A549 (cell line): ENCODE measurements around the gene PLA2G4A. TPM values are rescaled to one million over a fixed set of nuclear protein-coding genes. Genes with fewer than 3 reads are reported as not detected.

ENCODE experiments used
- ATAC-seq, 2 experiments: fragments of 200-7000 bp in 1 of 2; fragments of >200 bp in 1 of 2; cut with Nextera tagmentation in 1 of 2; cut with Tn5 transposase in 1 of 2; 3 replicates each; pipeline versions ENCODE4 v1.8.0 to v1.9.1; 2018 to 2020; ENCODE audit warnings: mild to moderate bottlenecking in 1 of 2, moderate library complexity in 1 of 2
- CTCF ChIA-PET: fragments of 300-600 bp; sonication (Branson Sonifier 250); formaldehyde crosslinking; extraction: SDS; loops from one replicate; lab custom pipeline; 2021; ENCODE audit warnings: antibody characterized with exemption, inconsistent platforms; lab: Yijun Ruan, JAX
- POLR2A ChIA-PET: fragments of 350-600 bp; formaldehyde crosslinking; extraction: SDS; loops from one replicate; lab custom pipeline; 2021; ENCODE audit warnings: antibody characterized with exemption, inconsistent platforms; lab: Yijun Ruan, JAX
- DNase-seq, 2 experiments: peaks; one replicate each; pipeline versions ENCODE4 v3.0.0 to v3.0.0-alpha.2; 2011 to 2016; ENCODE audit warnings: low read depth in 1 of 2, low spot score in 1 of 2
- FAIRE-seq: peaks from 2 replicates; lab custom pipeline; 2011; peaks lifted over from hg19 to GRCh38; lab: Jason Lieb, UNC
- H3K27ac ChIP-seq, 2 experiments: fragments of >200 bp; sonication (Bioruptor Twin); formaldehyde crosslinking; 3 replicates each; pipeline ENCODE4 v1.5.1; 2016 to 2017
- H3K4me1 ChIP-seq: fragments of >200 bp; sonication (Bioruptor Twin); formaldehyde crosslinking; 3 replicates; pipeline ENCODE4 v1.6.1; 2016
- H3K4me2 ChIP-seq: fragments of >200 bp; sonication (Bioruptor Twin); formaldehyde crosslinking; 3 replicates; pipeline ENCODE4 v1.6.1; 2016
- H3K4me3 ChIP-seq: fragments of >200 bp; sonication (Bioruptor Twin); formaldehyde crosslinking; 3 replicates; pipeline ENCODE4 v1.5.1; 2016
- H3K9me3 ChIP-seq: fragments of >200 bp; sonication (Bioruptor Twin); formaldehyde crosslinking; 3 replicates; pipeline ENCODE4 v1.6.1; 2016
- CEBPB ChIP-seq, 2 experiments: fragments of >200 bp in 1 of 2; sonication (Bioruptor Twin) in 1 of 2; formaldehyde crosslinking in 1 of 2; IDR thresholded peaks; 2 replicates each; pipeline ENCODE4 v1.6.1; 2012 to 2016
- CHD2 ChIP-seq: fragments of 150-350 bp; IDR thresholded peaks from 2 replicates; pipeline ENCODE4 v1.6.1; 2014; ENCODE audit warnings: low read length; ENCODE audit not compliant: partially characterized antibody
- EHF ChIP-seq: fragments of 250-450 bp; sonication (Bioruptor Pico); IDR thresholded peaks from 2 replicates; pipeline ENCODE4 v1.5.0; 2020; ENCODE audit warnings: mild to moderate bottlenecking
- EHMT2 ChIP-seq: fragments of 200-600 bp; sonication (generic); IDR thresholded peaks from 2 replicates; pipeline ENCODE4 v1.6.1; 2016; ENCODE audit warnings: antibody characterized with exemption, low read depth, mild to moderate bottlenecking, moderate library complexity
- FOSB ChIP-seq: fragments of 250-450 bp; sonication (Bioruptor Pico); IDR thresholded peaks from 2 replicates; pipeline ENCODE4 v1.5.0; 2020; ENCODE audit warnings: mild to moderate bottlenecking, moderate library complexity
- FOSL2 ChIP-seq, 2 experiments: fragments of 450-650 bp in 1 of 2; fragments of >200 bp in 1 of 2; sonication (Bioruptor Twin) in 1 of 2; formaldehyde crosslinking; IDR thresholded peaks; 2 replicates each; pipeline versions ENCODE4 v1.5.0 to v1.6.1; 2016 to 2020; ENCODE audit warnings: mild to moderate bottlenecking in 1 of 2, moderate library complexity in 1 of 2
- HEYL ChIP-seq: fragments of 250-450 bp; sonication (Bioruptor Pico); IDR thresholded peaks from 2 replicates; pipeline ENCODE4 v1.8.0; 2021; ENCODE audit warnings: mild to moderate bottlenecking, moderate library complexity
- HOXA7 ChIP-seq: fragments of 250-450 bp; sonication (Bioruptor Pico); IDR thresholded peaks from 2 replicates; pipeline ENCODE4 v1.5.0; 2020; ENCODE audit warnings: mild to moderate bottlenecking, moderate library complexity
- JUNB ChIP-seq: fragments of >200 bp; sonication (Bioruptor Twin); formaldehyde crosslinking; IDR thresholded peaks from 2 replicates; pipeline ENCODE4 v1.6.1; 2016
- MAFK ChIP-seq: fragments of 450-650 bp; IDR thresholded peaks from 2 replicates; pipeline ENCODE4 v1.6.1; 2014; ENCODE audit not compliant: partially characterized antibody
- NFE2L2 ChIP-seq: fragments of 150-350 bp; conservative IDR thresholded peaks from 2 replicates; pipeline ENCODE4 v1.6.1; 2014; ENCODE audit warnings: low read length
- NR3C1 ChIP-seq: fragments of >200 bp; sonication (Bioruptor Twin); formaldehyde crosslinking; IDR thresholded peaks from 3 replicates; pipeline ENCODE4 v1.6.1; 2017
- POLR2A ChIP-seq: IDR thresholded peaks from 2 replicates; pipeline ENCODE4 v1.6.1; 2012; ENCODE audit warnings: mild to moderate bottlenecking, low read length
- RAD21 ChIP-seq, 2 experiments: fragments of >200 bp in 1 of 2; sonication (Bioruptor Twin) in 1 of 2; formaldehyde crosslinking in 1 of 2; IDR thresholded peaks in 1 of 2; conservative IDR thresholded peaks in 1 of 2; 2 replicates in 1 of 2; 3 replicates in 1 of 2; pipeline ENCODE4 v1.6.1; 2012 to 2018; ENCODE audit warnings: inconsistent platforms in 1 of 2
- RARB ChIP-seq: fragments of 250-450 bp; sonication (Bioruptor Pico); IDR thresholded peaks from 2 replicates; pipeline ENCODE4 v1.8.0; 2021; ENCODE audit warnings: mild to moderate bottlenecking, moderate library complexity
- RCOR1 ChIP-seq: fragments of 150-350 bp; IDR thresholded peaks from 2 replicates; pipeline ENCODE4 v1.6.1; 2014; ENCODE audit warnings: antibody characterized with exemption, low read length, low read depth
- RFX5 ChIP-seq: fragments of 450-650 bp; IDR thresholded peaks from 2 replicates; pipeline ENCODE4 v1.7.1; 2014; ENCODE audit warnings: antibody characterized with exemption, mild to moderate bottlenecking, moderate library complexity
- SMC3 ChIP-seq: fragments of >200 bp; sonication (Bioruptor Twin); formaldehyde crosslinking; IDR thresholded peaks from 3 replicates; pipeline ENCODE4 v1.6.1; 2018; ENCODE audit warnings: inconsistent platforms
- TFCP2L1 ChIP-seq: fragments of 250-450 bp; sonication (Bioruptor Pico); IDR thresholded peaks from 2 replicates; pipeline ENCODE4 v1.5.0; 2021; ENCODE audit warnings: mild to moderate bottlenecking
- TP53 ChIP-seq: fragments of 250-450 bp; sonication (Bioruptor Pico); IDR thresholded peaks from 2 replicates; pipeline ENCODE4 v1.5.0; 2021; ENCODE audit warnings: mild to moderate bottlenecking, moderate library complexity
- ZC3H11A ChIP-seq: fragments of 450-650 bp; IDR thresholded peaks from 2 replicates; pipeline ENCODE4 v1.6.1; 2014; ENCODE audit warnings: antibody characterized with exemption, mild to moderate bottlenecking
- ZFP36 ChIP-seq: fragments of 450-650 bp; IDR thresholded peaks from 2 replicates; pipeline ENCODE4 v1.6.1; 2014; ENCODE audit warnings: borderline replicate concordance; ENCODE audit not compliant: partially characterized antibody
- WGBS: methylation state at CpG from one replicate; pipeline ENCODE4 v1.1.6; 2017; ENCODE audit errors: missing lambda C conversion rate; 5-methylcytosine and 5-hydroxymethylcytosine counted together
- polyA plus RNA-seq, 4 experiments: library from polyadenylated mRNA; depleted of rRNA in 3 of 4; stranded (reverse); fragments of >200 nt; fragmentation: RNase III in 1 of 4; extraction: RNeasy Plus Mini Kit Qiagen cat#74134 plus additional on column Dnase treatment in 1 of 4; gene quantifications; 2 replicates in 3 of 4; 3 replicates in 1 of 4; pipeline ENCODE4 v1.2.3, GENCODE V29; 2011 to 2017
- TF ChIP-seq, protein P1 (sequence below): IDR thresholded peaks from 2 replicates; pipeline ENCODE4 v1.6.1; 2012
- TF ChIP-seq, protein P2 (sequence below): fragments of >200 bp; sonication (Bioruptor Twin); formaldehyde crosslinking; IDR thresholded peaks from 3 replicates; pipeline ENCODE4 v1.6.1; 2016

The PLA2G4A gene
- polyA plus RNA-seq, 2 of the 4 experiments (the other 2 are of a cell fraction): 26.3 to 80.4 TPM

DNA sequence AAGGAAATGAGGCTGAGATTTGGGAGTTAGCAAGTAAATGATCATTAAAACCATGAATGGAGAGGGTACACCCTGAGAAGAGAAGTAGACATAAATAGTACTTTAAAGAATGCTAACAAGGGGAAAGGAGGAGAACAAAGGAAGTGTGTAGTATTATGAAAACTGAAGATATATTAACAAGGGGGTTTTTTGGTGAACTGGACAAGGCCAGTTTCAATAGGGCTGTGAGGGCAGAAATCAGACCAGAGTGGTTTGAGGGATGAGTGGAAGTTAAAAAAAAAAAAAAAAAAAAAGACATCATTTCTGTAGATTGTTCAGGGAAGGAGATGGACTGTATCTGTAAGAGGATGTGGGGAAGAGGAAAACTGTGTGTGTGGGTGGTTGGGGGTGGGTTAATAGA lies 137.1 kb downstream of the PLA2G4A start:
- H3K9me3 ChIP-seq: no peaks in the 10 kb centered on the region
- ChIA-PET POLR2A (no interaction called here), CTCF (interaction anchor here (2.2 kb wide), 1 partner anchor 10 kb away, joined by 7 read pairs; no protein-coding TSS in a partner anchor)
- DNase-seq (no peak), ATAC-seq (no peak), FAIRE-seq (no peak)
- H3K27ac ChIP-seq: no peak overlapping the region
- no peak overlapping the region for H3K4me2 ChIP-seq
- TF ChIP-seq EHF (CRISPR knock-in tag): no peak
- no peak for TF ChIP-seq FOSL2 (IDR thresholded peaks at IDR 0.05)
- no peak for TF ChIP-seq FOSL2 (CRISPR knock-in tag; IDR thresholded peaks at IDR 0.05)
- TF ChIP-seq CHD2: no peak
- no peak for TF ChIP-seq TFCP2L1
- no peak for TF ChIP-seq HEYL (CRISPR knock-in tag)
- TF ChIP-seq NFE2L2: no peak
- TF ChIP-seq HOXA7 (CRISPR knock-in tag): no peak
- TF ChIP-seq RCOR1: no peak
- TF ChIP-seq MAFK: no peak
- TF ChIP-seq POLR2A: no peak
- no peak for TF ChIP-seq TP53 (CRISPR knock-in tag)
- TF ChIP-seq FOSB (CRISPR knock-in tag): no peak
- no peak for TF ChIP-seq EHMT2
- peaks cover 12% of the 10 kb centered on the region for H3K4me1 ChIP-seq
- no peak overlapping the region for H3K4me3 ChIP-seq

DNA sequence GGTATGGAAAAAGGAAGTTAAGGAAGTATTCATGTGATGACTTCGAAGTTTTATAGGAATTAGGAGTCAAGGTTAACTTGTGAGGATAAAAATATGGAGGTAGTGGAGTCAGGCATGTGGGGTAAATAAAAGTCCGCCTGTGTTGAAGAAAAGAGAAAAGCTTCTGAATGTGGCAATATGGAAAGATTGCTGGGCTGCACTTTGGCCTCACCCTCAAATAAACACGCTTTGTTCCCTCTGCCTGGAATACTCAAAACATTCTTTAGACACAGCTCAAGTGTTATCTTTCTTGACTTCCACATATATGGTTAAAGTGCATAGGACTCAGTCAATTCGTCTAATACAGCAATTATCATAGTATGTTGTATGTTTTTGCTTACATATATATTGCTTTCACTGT lies 137.7 kb downstream of the PLA2G4A start:
- DNase-seq: no peak
- Histone ChIP-seq H3K27ac (no peak overlapping the region), H3K9me3 (no peaks in the 10 kb centered on the region), H3K4me1 (peaks cover 12% of the 10 kb centered on the region), H3K4me3 (no peak overlapping the region), H3K4me2 (no peak overlapping the region)
- CTCF ChIA-PET: interaction anchor here (2.0 to 2.2 kb wide), 2 partner anchors 11 to 160 kb away, joined by 4 to 7 read pairs; no protein-coding TSS in a partner anchor
- no peak for FAIRE-seq
- POLR2A ChIA-PET: no interaction called here
- 77% methylated on average over 4 of the region's 4 CpGs for WGBS
- no peak for ATAC-seq
- TF ChIP-seq JUNB (no peak), RAD21 (conservative IDR thresholded peaks at IDR 0.05 in 1 of 2, IDR thresholded peaks at IDR 0.05 in 1 of 2) (no peak), CEBPB (IDR thresholded peaks at IDR 0.05) (no peak), POLR2A (no peak), EHF (CRISPR knock-in tag) (no peak)
- TF ChIP-seq, protein P1, sequence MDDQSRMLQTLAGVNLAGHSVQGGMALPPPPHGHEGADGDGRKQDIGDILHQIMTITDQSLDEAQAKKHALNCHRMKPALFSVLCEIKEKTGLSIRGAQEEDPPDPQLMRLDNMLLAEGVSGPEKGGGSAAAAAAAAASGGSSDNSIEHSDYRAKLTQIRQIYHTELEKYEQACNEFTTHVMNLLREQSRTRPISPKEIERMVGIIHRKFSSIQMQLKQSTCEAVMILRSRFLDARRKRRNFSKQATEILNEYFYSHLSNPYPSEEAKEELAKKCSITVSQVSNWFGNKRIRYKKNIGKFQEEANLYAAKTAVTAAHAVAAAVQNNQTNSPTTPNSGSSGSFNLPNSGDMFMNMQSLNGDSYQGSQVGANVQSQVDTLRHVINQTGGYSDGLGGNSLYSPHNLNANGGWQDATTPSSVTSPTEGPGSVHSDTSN: no peak

- Histone ChIP-seq H3K4me2 (peak overlapping the region; percentile 29; the same call in 2 of the 3 replicates), H3K4me3 (no peak overlapping the region), H3K4me1 (peaks cover 12% of the 10 kb centered on the region), H3K27ac (no peak overlapping the region), H3K9me3 (no peaks in the 10 kb centered on the region)
- whole genome bisulfite sequencing: 95% methylated on average over 2 of the region's 2 CpGs
- FAIRE-seq (no peak), ATAC-seq (peak in 1 of 2 experiments; percentile 30; a peak in 2 of 6 replicates), DNase-seq (peak in 1 of 2 experiments; percentile 10)
- POLR2A ChIA-PET: no interaction called here
- TF ChIP-seq ZFP36 (no peak), SMC3 (no peak), NR3C1 (no peak), RARB (CRISPR knock-in tag) (no peak), ZC3H11A (no peak), RFX5 (no peak), EHMT2 (no peak), EHF (CRISPR knock-in tag) (no peak), POLR2A (no peak)
- TF ChIP-seq, protein P2, sequence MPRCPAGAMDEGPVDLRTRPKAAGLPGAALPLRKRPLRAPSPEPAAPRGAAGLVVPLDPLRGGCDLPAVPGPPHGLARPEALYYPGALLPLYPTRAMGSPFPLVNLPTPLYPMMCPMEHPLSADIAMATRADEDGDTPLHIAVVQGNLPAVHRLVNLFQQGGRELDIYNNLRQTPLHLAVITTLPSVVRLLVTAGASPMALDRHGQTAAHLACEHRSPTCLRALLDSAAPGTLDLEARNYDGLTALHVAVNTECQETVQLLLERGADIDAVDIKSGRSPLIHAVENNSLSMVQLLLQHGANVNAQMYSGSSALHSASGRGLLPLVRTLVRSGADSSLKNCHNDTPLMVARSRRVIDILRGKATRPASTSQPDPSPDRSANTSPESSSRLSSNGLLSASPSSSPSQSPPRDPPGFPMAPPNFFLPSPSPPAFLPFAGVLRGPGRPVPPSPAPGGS: no peak
- CTCF ChIA-PET: interaction anchor here (2.0 to 2.2 kb wide), 2 partner anchors 12 to 162 kb away, joined by 4 to 7 read pairs; no protein-coding TSS in a partner anchor
Measured at GRCh38 chr1:186967656-186968394, 139.1 kb downstream of the PLA2G4A start.
